HG03064 (cell line): ENCODE measurements around the gene DNAH11.
A peak's percentile ranks its signal among the peaks of the same experiment; 100 is the strongest.
"Not testable (repeated sequence)": the region's sequence is repeated elsewhere in the genome, so short reads cannot be mapped to it uniquely, and the experiment has no call there.

ENCODE experiments used
- ATAC-seq: cut with Tn5 transposase; IDR thresholded peaks from one replicate; pipeline ENCODE4 v1.9.1; 2021; ENCODE audit warnings: low read depth; ENCODE audit not compliant: unreplicated experiment

The DNAH11 gene

DNA sequence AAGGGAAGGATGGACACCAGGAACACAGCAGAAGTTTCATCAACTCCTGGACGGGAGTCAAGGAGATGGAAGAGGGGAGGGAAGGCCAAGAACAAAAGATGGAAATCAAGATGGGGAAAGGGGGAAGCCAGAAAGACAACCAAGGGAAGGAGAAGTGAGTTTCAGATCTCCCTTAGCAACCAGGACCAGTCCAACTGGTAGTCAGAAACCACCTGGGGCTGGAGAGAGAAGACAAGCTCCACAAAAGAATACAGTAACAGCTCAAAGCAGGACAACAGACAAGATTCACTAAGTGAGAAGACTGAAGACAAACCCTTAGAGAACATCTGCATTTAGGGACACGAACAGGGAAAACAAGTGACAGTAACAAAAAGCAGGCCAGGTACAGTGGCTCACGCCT is 372.3 kb downstream of the DNAH11 start:
- no peak for ATAC-seq

DNA sequence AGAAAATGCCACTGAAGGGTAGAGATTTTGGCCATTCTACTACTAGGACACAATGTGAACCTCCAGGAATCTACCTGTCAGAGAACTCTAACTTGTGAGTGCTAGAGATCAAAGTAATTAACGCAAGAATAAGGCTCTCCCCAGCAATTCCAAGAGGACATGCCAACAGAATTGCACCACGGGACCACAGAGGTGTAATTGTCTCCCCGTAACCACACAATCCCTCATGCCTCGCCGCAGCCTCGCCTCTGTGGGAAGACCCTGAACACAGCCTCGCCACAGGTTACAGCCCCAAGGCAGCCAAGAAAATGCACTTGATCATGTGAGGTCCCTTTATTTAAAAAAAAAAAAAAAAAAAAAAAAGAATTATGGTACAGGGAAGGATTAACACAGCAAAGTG is 373.3 kb downstream of the DNAH11 start:
- no peak for ATAC-seq

DNA sequence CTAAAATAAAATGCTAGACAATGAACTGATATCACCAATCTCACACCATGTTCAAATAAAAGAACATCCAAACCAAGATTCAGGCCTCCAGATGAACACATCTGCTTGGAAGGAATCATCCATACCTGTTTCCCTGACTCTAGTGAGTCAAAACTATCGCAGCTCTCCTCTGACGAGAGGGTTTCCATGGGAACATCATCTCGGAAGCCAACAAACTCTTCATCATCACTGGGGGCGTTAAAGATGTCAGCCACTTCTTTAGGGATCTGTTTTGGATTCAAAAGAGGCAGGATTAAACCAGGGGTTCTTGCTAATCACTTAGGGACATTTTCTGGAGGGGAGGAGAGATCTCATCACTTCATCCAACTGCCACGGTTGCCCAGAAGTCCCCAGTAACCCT is 373.8 kb downstream of the DNAH11 start:
- ATAC-seq, result no peak

GRCh38 chr7:21918216-21918615 is 375.4 kb downstream of the DNAH11 start:
- ATAC-seq, result no peak

DNA sequence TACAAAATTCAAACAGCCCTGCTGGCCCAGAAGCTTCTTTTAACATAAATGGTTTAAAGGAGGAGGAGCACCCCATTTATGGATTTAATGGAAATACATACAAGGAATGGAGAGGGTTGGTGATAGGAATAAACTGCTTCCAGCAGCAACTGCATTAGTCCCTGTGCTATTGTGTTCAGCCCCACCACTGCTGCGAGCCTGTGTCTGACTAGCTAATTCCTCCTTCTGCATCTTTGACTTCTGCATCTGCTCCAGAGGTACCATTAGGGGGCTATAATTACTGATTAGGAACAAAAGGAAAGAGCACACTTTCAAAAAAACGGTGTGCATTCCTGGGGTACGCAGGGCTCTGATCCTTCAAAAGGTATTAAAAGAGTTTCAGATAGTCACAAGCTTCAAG is 378.1 kb downstream of the DNAH11 start:
- ATAC-seq, result no peak

- no peak for ATAC-seq
Observed at GRCh38 chr7:21922605-21923004, 379.8 kb downstream of the DNAH11 start.

DNA sequence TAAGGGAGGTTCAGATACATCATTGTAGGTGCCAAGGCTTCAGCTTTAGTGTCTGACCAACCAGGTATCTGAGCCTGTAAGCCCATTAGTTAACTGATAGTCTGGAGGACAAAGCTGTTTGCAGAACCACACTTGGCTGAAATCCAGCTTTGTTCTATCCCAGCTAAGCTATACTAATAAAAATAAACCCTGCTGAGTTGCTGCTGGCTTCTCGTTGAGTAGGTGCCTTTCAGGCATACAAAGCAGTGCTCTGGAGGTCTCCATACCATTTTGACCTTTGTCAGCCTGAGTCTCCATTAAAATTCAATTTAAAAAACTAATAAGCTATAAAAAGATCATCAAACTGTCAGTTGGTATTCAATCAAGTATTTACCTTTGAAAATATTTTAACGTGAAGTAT is 380.8 kb downstream of the DNAH11 start:
- no peak for ATAC-seq

DNA sequence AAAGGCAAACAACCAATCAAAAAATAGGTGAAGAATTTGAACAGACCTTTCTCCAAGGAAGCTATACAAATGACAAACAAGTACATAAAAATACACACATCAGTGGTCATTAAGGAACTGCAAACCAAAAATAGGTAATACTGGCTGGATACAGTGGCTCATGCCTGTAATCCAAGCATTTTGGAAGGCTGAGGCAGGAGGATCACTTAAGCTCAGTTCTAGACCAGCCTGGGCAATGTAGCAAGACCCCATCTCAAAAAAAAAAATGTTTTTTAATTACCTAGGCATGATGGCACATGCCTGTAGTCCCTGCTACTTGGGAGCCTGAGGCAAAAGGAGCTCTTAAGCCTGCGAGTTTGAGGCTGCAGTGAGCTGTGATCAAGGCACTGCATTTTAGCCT is 383.6 kb downstream of the DNAH11 start:
- ATAC-seq, result no peak

GRCh38 chr7:21927693-21928092 is 384.9 kb downstream of the DNAH11 start:
- no peak for ATAC-seq

GRCh38 chr7:21933293-21933692 is 390.5 kb downstream of the DNAH11 start:
- ATAC-seq, result not testable (repeated sequence)

GRCh38 chr7:21934808-21935207 is 392.0 kb downstream of the DNAH11 start:
- no peak for ATAC-seq

- no peak for ATAC-seq
Observed at GRCh38 chr7:21938463-21938862, 395.6 kb downstream of the DNAH11 start.

- ATAC-seq, result peak; percentile 59
Observed at GRCh38 chr7:21939136-21939857, 396.5 kb downstream of the DNAH11 start.

GRCh38 chr7:21939858-21940372 is 397.1 kb downstream of the DNAH11 start:
- peak; percentile 17 for ATAC-seq

GRCh38 chr7:21941611-21942141 is 398.8 kb downstream of the DNAH11 start:
- ATAC-seq, result no peak

GRCh38 chr7:21942955-21943354 is 400.1 kb downstream of the DNAH11 start:
- ATAC-seq, result no peak

GRCh38 chr7:21943436-21943835 is 400.6 kb downstream of the DNAH11 start:
- no peak for ATAC-seq

- no peak for ATAC-seq
Observed at GRCh38 chr7:21944616-21945453, 402.0 kb downstream of the DNAH11 start.

DNA sequence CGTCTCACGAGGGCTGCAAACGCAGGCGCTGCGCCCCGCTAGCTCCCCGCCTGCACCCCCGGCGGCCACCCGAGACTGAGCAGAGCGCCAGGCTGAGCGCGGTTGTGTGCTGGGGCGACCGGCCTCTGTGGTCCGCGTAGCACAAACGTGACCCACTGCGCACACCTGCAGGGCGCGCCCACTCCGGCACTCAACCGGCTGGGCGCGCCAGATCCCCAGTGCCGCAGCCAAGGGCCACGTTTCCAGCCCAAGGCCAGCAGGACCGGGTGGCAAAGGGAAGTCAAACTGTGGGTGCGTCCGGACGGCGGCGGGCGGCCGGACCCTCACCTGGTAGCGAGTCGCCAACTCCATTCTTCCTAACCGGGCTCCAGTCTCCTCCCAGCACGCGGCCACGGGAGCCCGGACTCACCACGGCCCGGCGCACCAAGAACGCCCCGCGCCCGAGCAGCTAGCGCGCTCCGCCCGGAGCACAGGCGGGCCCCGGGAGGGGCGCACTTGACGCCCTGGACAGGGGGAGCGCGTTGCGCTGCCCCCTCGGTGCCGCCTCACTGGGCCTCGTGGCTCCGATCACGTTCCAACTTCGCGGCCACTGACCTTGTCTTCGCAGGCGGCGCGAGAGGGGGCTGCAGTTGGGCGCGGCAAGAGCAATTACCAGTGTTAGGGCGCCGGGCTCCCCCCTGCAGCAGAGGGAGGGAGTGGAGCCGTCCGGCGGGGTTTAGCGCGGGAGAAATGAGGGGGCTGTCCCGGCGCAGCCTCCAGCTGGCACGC is 402.8 kb downstream of the DNAH11 start, which contains the start of gene CDCA7L:
TSS of gene CDCA7L (minus strand) at position 446 of the 768 bp plus-strand sequence. CDS start at position 351, 95 bp downstream.
- ATAC-seq, result peak; percentile 86

DNA sequence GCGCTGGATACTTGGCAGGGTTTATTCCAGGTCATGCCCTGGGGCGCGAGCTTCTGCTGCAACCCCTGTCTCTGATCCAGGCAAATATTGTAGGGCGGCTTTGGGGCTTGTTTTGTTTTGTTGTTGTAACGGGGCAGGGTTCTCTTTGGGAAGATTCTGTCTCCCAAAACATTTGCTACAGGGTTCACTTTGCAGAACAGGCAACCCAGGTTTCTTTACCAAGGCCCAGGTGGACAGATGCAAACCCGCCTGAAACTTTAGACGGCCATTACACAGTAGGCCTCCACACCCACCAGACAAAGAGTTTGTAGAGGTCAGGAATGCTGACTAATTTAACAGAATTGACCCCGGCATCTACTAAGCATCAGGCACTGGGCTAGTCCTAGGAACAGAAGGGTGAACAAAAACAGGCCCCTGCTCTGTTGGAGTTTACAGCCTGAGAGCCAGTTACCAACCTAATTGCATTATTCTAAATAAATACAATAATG is 403.4 kb downstream of the DNAH11 start:
- no peak for ATAC-seq
